GM18519 (cell line): ENCODE data around the gene NHERF1.

Experiments used
- ATAC-seq: cut with Tn5 transposase; IDR thresholded peaks from one replicate; pipeline ENCODE4 v1.9.1; 2021; ENCODE audit warnings: mild to moderate bottlenecking, moderate library complexity; ENCODE audit not compliant: unreplicated experiment, low FRiP score

The NHERF1 gene

DNA sequence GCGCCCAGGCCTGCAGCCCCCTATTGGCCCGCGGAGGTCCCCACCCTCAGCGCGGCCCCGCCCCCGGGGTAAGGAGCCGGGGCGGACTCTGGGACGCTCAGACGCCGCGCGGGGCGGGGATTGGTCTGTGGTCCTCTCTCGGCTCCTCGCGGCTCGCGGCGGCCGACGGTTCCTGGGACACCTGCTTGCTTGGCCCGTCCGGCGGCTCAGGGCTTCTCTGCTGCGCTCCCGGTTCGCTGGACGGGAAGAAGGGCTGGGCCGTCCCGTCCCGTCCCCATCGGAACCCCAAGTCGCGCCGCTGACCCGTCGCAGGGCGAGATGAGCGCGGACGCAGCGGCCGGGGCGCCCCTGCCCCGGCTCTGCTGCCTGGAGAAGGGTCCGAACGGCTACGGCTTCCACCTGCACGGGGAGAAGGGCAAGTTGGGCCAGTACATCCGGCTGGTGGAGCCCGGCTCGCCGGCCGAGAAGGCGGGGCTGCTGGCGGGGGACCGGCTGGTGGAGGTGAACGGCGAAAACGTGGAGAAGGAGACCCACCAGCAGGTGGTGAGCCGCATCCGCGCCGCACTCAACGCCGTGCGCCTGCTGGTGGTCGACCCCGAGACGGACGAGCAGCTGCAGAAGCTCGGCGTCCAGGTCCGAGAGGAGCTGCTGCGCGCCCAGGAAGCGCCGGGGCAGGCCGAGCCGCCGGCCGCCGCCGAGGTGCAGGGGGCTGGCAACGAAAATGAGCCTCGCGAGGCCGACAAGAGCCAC is at the start of gene NHERF1:
Gene NHERF1, plus strand, starts transcription at position 100 of the 750 bp plus-strand sequence. Its CDS starts 219 bp downstream, at position 319.
- peak; percentile 78 for ATAC-seq

DNA sequence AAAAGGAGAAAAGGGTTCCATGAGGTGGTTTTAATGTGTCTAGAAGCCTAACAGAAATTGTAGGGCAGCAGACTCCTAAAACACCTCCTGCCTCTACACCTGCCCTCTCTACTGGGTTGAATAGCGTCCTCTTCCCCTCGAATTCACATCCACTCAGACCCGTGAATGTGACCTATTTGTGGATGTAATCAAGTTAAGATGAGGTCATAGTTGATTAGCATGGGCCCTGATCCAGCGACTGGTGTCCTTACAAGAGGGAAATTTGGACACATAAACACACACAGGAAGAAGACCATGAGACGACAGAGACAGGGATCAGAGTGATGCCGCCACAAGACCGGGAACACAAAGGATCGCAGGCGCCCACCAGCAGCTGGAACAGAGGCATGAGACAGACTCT is 49.2 kb upstream of the NHERF1 start:
- ATAC-seq, result no peak

DNA sequence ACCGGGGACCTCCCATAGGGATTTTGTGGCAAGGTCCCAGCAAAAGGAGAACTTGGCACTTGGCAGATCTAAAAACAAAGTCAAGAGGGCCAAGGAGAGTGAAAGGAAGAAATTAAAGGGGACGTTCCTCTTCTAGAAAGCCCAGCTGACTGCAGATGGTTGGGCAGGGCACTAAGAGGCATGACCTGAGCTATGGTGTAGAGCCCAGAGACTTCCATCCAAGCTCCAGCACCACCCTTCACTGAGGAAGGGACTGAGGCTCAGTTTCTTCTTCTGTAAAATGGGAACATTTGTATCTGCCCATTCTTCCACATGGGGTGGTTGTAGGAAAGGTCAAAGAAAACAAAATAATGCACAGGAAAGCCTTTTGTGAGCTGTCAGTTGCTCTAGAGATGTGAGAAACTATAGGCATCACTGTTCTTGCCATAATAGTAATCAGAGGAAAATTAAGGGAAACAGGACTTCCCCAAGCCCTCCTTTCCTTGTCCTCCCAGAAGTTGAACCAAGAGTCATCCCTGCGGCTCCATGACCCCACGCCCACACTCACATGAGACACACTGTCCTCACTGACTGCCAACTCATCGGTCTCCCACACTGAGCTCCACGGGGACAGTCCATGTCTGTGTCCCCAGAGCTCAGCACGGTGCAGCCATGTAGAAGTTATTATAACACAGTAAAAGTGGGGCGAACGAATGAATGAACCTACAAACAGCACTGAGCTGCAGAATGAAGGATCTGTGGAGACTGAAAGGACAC is 46.1 kb upstream of the NHERF1 start:
- ATAC-seq, result no peak

DNA sequence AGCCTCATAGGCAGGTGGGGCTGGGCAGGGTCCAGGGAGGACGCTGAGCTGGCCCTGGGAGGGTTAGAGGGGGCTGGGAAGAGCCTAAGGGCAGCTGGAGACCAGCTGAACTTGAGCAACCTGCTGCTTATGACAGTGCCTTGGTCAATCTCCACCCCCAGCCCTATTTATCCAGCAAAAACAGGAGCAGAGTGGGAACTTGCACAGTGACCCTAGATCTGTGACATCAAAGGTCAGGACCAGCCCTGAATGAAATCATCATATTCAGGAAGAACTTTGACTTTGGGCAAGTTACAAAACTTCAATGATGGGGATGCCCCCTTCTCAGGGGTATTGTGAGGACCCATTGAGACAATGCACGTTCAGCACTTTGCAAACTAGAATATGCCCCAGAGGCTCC is 45.1 kb upstream of the NHERF1 start:
- no peak for ATAC-seq

DNA sequence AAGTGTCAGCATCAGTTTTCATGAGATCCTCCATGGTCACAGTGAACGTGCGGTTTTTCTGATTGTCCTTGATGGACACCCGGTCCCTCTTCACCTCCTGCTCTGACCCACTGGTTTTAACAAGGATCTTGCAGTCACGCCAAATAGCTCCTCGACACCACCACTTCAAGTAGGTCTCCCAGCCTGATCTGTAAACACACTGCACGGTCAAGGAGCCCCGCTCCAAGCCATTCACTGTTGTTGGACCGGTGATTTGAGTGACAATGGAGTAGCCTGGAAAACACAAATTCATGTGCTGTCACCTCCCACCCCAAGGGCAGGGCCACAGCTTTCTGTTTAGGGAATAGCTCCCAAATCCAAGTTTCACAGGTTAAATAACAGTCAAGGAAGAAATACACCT is 43.9 kb upstream of the NHERF1 start:
- no peak for ATAC-seq

DNA sequence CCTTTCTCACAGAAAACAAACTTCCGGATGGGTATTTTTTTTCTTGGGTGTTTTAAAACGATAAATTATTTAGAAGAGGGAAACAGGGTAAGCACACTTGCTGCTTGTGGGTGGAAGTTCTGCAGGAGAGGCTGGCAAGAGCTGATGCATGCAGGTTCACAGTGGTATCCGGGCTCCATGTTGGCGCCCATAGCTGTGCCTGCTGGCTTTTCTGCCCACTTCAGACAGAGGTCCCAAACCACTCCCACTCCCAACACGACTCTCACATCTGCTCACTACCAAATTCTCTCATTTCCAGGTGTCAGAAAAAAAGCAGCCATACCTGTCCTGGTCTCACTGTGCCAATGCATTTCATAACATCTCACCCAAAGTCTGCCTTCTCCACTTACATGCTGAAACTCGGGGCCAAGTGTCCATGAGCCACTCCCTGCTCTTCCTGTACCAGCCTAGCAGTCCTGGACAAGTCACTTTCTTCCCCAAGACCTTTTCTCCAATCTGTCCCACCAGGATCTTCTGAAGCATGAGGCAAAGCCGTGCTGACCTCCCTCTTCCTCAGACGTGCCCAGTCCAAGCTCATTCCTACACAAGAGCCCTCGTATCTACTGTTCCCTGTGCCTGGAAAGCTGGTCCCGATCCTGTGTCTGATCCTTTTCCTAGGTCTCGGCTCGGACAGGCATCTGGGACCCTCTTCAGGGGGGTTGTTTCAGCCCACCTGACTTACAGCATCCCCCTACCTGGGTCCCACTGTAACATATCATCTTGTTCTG is 37.2 kb upstream of the NHERF1 start:
- no peak for ATAC-seq

DNA sequence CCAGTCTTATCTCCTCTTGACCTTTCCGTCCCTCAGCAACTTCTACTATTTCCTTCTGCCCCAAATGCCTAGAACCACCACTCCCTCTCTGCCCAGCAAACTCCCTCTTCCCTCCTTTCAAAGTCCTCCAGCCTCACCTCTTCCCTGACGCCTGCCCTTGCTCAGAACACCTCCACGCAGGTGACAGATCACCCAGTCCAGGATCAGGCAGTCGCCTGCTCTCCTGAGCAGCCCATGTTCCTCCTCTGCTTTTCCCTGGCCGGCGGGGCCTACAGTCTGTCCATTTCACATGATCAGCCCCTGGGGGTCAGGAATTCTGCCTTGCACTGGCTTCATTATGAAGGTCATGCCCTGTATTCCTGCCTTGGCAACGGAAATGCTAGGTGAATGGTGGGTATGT is 36.1 kb upstream of the NHERF1 start:
- no peak for ATAC-seq

DNA sequence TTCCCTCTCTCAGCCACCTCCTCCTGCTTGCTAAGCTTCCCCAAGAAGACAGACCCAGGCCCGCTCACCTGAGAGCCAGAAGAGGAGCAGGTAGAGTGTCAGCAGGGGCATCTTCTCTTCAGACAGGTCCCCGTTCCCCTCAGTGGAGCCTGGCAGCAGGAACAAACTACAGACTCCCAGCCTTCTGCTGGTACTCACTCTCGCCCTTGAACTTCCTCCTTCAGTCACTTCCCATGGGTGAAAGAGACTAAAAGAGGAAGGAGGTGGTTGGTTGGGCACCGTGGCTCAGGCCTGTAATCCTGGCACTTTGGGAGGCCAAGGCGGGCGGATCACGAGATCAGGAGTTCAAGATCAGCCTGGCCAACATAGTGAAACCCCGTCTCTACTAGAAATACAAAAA is 35.7 kb upstream of the NHERF1 start, which contains the start of gene CD300LF:
Gene CD300LF, minus strand, starts transcription at position 168 of the 400 bp plus-strand sequence. Its CDS starts 57 bp downstream, at position 111.
- no peak for ATAC-seq

DNA sequence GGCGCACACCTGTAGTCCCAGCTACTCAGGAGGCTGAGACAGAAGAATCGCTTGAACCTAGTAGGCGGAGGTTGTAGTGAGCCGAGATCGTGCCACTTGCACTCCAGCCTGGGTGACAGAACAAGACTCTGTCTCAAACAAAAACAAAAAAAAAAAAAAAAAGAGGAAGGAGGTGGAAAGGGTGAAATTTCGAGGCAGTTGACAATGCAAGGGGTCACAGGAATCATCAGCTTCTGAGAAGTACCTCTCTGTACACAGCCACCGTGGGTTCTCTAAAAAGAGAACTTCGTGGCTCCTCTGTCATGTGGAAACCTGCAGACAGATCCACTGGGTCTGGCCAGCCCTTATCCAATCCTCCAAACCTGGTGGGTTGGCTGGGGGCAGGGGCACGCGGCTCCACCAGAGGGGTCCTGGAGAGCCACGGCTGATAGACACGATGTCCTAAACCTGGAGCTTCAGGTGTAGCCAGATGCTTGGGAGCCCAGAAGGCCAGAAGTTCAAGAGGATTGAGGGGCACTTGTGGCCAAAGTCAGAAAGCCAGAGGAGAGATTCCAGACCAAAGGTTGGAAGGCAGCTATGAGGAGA is 35.2 kb upstream of the NHERF1 start:
- no peak for ATAC-seq

DNA sequence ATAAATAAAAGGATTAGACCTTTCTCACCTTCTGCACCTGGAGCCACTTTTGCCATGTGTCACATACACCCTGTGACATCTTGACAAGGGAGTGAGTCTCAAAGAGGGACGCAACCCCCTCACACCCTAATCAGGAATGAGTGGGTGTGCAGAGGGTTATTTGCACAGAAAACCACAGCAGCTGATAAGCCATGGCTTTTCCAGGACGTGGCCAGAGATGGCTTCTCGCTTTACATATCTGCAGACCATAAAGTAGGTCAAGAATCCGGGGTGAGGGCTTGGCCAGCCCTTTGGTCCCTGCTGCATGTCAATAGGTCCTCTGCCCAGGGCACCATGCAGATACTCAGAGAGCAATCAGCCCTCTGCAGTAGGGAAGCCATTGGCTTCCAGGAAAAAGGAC is 33.3 kb upstream of the NHERF1 start:
- no peak for ATAC-seq

DNA sequence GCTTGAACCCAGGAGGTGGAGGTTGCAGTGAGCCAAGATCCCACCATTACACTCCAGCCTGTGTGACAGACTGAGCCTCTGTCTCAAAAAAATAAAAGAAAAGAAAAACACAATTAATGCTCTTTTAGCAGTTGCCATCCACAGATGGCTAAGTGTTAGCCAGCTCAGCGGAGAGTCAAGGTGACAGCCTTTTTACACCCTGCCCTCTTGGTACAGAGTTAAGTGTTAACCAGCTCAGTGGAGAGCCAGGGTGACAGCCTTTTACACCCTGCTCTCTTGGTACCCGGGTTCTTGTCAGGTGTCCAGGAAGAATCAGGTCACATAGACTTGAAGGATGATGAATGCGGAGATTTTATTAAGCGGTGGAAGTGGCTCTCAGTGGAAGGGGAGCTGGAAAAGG is 27.9 kb upstream of the NHERF1 start:
- ATAC-seq, result no peak

DNA sequence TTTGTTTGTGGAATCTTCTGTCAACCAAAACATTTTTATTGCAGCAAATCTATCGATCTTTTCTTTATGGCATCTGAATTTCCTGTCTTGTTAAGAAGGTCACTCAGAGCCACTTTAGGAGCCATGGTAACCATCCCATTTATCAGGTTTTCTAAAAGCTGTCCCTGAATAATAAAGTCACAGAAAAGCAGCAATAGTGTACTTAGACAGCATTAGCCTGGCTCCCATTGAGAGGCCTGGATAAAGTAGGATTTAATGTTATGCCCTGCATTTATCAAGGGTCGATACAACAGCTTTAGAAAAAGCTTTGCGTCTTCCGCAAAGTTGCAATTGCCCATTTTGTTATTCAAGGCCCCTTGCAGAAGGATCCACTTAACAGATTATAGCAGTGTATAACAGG is 25.6 kb upstream of the NHERF1 start:
- no peak for ATAC-seq

DNA sequence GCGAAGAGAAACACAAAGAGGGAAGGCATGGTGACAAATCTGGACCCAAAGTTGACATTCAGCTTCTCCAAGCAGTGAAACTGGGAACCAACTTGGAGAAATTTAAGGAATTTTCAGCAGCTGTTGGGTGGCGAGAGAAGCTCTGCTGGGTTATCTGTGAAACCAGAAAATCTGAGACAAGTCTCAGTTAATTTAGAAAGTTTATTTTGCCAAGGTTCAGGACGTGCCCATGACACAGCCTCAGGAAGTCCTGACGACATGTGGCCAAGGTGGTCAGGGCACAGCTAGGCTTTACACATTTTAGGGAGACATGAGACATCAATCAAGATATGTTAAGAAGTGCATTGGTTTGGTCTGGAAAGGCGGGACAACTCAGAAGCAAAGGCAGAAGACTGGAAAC is 24.5 kb upstream of the NHERF1 start:
- ATAC-seq, result no peak

DNA sequence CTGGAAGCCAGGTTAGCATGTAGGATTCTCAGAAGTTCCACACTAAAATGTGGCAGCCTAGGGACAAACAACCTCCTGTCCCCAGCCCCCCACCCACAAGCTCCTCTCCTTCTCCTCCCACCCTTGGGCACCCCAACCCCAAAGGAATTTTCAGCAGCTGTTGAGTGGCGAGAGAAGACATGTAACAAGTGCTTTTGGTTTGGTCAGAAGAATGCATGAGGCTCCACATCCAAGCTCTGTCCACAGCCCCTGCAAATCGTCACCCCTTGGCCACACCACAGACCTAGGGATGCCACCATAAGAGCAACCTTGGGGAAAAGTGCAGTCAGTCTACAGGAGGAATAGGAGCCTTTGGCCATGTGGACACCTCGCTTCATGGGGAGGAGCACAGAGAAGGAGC is 23.3 kb upstream of the NHERF1 start:
- no peak for ATAC-seq

DNA sequence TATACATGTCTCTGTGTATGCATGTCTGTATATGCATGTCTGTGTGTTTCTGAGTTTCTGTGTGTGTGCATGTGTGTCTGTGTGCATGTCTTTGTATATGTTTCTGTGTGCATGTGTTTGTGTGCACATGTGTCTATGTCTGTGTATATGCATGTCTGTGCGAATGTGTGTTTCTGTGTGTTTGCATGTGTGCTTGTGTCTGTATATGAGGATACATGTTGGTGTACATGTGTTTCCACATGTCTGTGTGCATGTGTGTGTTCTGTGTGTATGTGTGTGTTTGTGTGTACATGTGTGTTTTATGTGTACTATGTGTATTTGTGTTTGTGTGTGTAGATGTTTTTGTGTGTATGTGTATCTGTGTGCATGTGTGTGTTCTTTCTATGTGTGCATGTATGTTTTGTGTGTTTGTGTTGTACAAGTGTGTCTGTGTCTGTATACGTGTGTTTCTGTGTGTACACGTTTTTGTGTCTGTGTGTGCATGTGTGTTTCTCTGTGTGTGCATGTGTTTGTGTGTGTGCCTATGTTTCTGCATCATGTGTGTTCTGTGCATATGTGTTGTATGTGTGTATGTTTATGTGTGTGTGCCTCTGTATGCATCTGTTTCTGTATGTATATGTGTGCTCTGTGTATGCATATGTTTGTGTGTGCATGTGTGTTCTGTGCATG is 20.3 kb upstream of the NHERF1 start:
- no peak for ATAC-seq

DNA sequence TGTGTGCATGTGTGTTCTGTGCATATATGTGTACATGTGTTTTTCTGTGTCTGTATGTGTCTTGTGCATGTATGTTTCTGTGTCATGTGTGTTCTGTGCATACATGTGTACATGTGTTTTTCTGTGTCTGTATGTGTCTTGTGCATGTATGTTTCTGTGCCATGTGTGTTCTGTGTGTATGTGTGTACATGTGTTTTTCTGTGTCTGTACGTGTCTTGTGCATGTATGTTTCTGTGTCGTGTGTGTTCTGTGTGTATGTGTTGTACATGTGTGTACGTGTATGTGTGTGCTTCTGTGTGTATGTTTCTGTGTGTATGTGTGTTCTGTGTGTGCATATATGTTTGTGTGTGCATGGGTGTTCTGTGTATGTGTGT is 19.7 kb upstream of the NHERF1 start:
- no peak for ATAC-seq

DNA sequence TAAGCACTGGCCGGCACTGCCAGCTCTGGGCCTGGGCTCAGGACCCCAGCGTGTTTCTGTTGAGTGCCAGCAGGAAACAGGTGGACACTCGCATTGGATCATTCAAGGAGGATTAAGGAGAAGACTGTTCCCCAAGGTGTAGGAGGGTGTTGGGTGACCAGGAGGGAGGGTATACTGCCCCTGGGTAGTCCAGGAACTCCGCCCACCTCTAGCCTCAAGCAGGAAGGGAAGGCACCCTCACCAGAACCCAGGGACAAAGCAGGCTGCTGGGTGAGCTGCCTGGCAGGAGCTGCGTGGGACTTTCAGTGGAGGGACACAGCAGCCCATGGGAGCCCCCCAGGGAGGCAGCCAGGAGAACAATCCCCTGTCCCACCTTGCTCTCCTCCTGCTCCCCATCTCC is 19.1 kb upstream of the NHERF1 start:
- no peak for ATAC-seq

DNA sequence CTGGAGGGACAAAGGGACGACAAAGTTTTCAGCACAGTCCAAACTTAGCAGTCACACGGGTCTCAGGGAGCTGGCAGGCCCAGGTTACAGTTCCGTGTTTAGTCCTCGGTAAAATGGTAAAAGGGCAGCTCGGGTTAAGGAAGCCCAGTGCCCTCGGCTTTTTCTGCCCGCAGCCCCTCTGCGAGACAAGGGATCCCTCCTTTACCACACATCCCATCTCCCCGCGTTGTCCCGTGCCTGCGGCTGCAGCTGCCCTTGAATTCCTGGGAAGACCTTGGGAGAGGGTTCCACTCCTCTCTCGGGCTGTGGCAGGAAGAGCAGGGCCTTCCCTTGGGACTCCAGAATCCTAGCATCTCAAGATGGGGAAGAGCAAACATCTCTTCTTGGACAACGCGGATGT is 18.6 kb upstream of the NHERF1 start:
- no peak for ATAC-seq

DNA sequence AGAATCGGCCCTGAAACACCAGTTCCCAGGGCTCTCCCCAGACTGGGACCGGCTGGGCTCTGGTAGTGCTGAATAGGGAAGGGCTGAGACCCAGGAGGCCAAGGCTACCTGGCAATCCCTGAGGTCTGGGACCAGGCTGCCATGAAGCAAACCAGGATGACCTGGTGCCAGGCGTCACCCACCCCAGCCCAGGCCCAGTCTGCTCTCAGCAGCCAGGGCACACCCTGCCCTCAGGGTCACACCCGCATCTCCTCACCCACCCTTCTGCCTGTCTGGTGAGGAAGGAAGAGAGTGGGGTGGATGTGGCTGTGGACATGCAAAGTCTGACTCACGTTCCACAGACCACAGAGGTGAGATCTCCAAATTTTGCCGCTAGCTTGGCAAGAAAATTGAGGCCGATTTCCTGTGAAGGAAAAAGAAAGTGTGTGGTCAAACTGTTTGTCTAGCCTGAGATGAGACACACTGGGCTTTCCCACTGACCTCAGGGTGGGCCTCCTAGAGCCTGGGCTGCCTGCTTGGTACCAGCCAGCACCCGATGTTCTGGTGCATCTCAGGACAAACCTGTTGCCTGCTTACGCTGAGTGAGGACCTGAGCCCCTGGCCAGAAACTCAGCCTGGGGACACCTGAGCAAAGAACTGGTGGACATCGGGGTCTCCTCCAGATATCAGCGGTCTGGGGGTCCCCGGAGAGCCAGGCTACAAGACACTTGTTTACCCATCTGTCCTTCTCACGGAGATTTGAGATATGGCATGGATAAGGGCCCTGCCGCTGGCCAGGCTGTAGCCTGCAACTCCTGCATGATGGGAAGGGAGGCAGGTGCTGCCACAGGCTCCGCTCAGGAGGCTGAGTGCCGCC is 17.7 kb upstream of the NHERF1 start:
- ATAC-seq, result no peak

DNA sequence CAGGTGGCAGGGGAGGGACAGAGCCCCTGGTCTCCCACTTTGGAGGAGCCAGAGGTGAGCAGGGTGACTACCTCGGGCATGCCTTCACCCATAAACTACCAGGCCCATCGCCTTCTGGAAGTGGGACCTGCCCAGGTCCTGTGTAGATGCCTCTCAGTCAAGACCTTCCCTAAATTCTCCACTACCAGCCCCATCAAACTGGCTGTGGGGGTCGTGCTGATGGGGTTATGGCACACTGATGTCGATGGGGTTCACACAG is 17.2 kb upstream of the NHERF1 start:
- no peak for ATAC-seq
